NB4 (cell line): ENCODE results near the gene MPZL1.
A peak's percentile ranks its signal among the peaks of the same experiment; 100 is the strongest.

Experiments
- DNase-seq: peaks from one replicate; pipeline ENCODE4 v3.0.0; 2010; ENCODE audit warnings: low read depth
- H3K4me3 ChIP-seq: one replicate; pipeline ENCODE4 v1.5.1; 2011; ENCODE audit warnings: mild to moderate bottlenecking, low read depth, low read length, moderate library complexity
- CTCF ChIP-seq: IDR thresholded peaks from one replicate; pipeline ENCODE4 v1.5.1; 2012; ENCODE audit warnings: low read depth, low read length
- MAX ChIP-seq: IDR thresholded peaks from 2 replicates; pipeline ENCODE4 v1.6.1; 2011; ENCODE audit warnings: low read depth, low read length
- MYC ChIP-seq: IDR thresholded peaks from 2 replicates; pipeline ENCODE4 v1.6.1; 2011; ENCODE audit warnings: low read depth, low read length
- POLR2A ChIP-seq: IDR thresholded peaks from 2 replicates; pipeline ENCODE4 v1.6.1; 2011; ENCODE audit warnings: mild to moderate bottlenecking; ENCODE audit not compliant: insufficient read length; ENCODE audit errors: extremely low read depth

MPZL1 gene

GRCh38 chr1:167755654-167756053 is 33.9 kb downstream of the MPZL1 start:
- DNase-seq = no peak
- TF ChIP-seq CTCF (no peak), MAX (no peak), MYC (no peak), POLR2A (no peak)

GRCh38 chr1:167756730-167757405 is 35.1 kb downstream of the MPZL1 start:
- DNase-seq = peak; percentile 68
- no peak for TF ChIP-seq POLR2A
- H3K4me3 ChIP-seq = no peak overlapping the region

More at GRCh38 chr1:167755654-167756053, 33.9 kb downstream of the MPZL1 start:
- no peak overlapping the region for H3K4me3 ChIP-seq

- H3K4me3 ChIP-seq = no peak overlapping the region
- TF ChIP-seq CTCF (no peak), POLR2A (no peak), MAX (no peak), MYC (no peak)
- no peak for DNase-seq
Measured at GRCh38 chr1:167757433-167758309, 35.9 kb downstream of the MPZL1 start.

GRCh38 chr1:167761400-167761799 is 39.6 kb downstream of the MPZL1 start:
- DNase-seq = peak; percentile 72
- H3K4me3 ChIP-seq = no peak overlapping the region
- TF ChIP-seq MAX (no peak), MYC (no peak), CTCF (no peak), POLR2A (no peak)

GRCh38 chr1:167762061-167762746 is 40.4 kb downstream of the MPZL1 start:
- DNase-seq = no peak
- TF ChIP-seq MAX (no peak), CTCF (no peak), MYC (no peak), POLR2A (no peak)
- H3K4me3 ChIP-seq = no peak overlapping the region
